ENCODE data around the gene COX7B.

DNA sequence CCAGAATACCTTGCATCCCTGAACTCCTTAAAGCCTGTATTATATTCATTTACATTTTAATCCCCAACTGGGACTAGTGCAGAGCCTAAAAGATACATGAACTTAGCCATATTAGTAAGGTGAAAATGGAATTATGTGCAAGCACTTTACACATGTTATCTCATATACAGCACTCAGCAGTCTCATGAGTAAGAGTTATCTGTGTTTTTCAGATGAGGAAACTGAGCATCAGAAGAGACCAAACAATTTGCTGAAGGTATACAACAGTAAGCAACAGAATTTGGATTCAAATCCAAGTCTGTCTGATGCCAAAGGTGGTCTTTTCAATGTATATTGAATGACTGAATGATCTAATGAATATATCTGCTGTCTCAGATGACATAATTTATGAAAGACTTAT, 23.5 kb downstream of the COX7B start:
- TF ChIP-seq CTCF (IDR thresholded peaks at IDR 0.05) (no peak), POLR2A (IDR thresholded peaks at IDR 0.05) (no peak)
